ENCODE results near the gene HSD3B7. TPM values are rescaled to one million over a fixed set of nuclear protein-coding genes. Genes with fewer than 3 reads are reported as not detected.

Gene HSD3B7
- total RNA-seq, 1 donor from 2014 or later: 22.9 TPM

GRCh38 chr16:30967795-30968194, 17.2 kb upstream of the HSD3B7 start:
- TF ChIP-seq CTCF (conservative IDR thresholded peaks at IDR 0.05; ENCODE audit: low read depth, low read length): no peak
- DNase-seq (ENCODE audit: low read depth): no peak

GRCh38 chr16:30969246-30969842, 15.7 kb upstream of the HSD3B7 start:
- H3K4me3 ChIP-seq (ENCODE audit: low read depth, low read length): no peak overlapping the region
- DNase-seq (ENCODE audit: low read depth): no peak
- no peak for TF ChIP-seq CTCF (conservative IDR thresholded peaks at IDR 0.05; ENCODE audit: low read depth, low read length)

More at GRCh38 chr16:30967795-30968194, 17.2 kb upstream of the HSD3B7 start:
- no peak overlapping the region for H3K4me3 ChIP-seq (ENCODE audit: low read depth, low read length)

GRCh38 chr16:30971298-30971697, 13.7 kb upstream of the HSD3B7 start:
- no peak for TF ChIP-seq CTCF (conservative IDR thresholded peaks at IDR 0.05; ENCODE audit: low read depth, low read length)
- no peak for DNase-seq (ENCODE audit: low read depth)
- no peak overlapping the region for H3K4me3 ChIP-seq (ENCODE audit: low read depth, low read length)

GRCh38 chr16:30972872-30973271, 12.1 kb upstream of the HSD3B7 start:
- DNase-seq (ENCODE audit: low read depth): no peak
- no peak for TF ChIP-seq CTCF (conservative IDR thresholded peaks at IDR 0.05; ENCODE audit: low read depth, low read length)
- H3K4me3 ChIP-seq (ENCODE audit: low read depth, low read length): no peak overlapping the region

GRCh38 chr16:30974348-30974747, 10.7 kb upstream of the HSD3B7 start:
- TF ChIP-seq CTCF (conservative IDR thresholded peaks at IDR 0.05; ENCODE audit: low read depth, low read length): no peak
- no peak overlapping the region for H3K4me3 ChIP-seq (ENCODE audit: low read depth, low read length)
- DNase-seq (ENCODE audit: low read depth): no peak

GRCh38 chr16:30976486-30976885, 8.5 kb upstream of the HSD3B7 start:
- no peak for DNase-seq (ENCODE audit: low read depth)
- no peak overlapping the region for H3K4me3 ChIP-seq (ENCODE audit: low read depth, low read length)
- TF ChIP-seq CTCF (conservative IDR thresholded peaks at IDR 0.05; ENCODE audit: low read depth, low read length): no peak

- TF ChIP-seq CTCF (conservative IDR thresholded peaks at IDR 0.05; ENCODE audit: low read depth, low read length): peak; percentile 50
- DNase-seq (ENCODE audit: low read depth): no peak
- H3K4me3 ChIP-seq (ENCODE audit: low read depth, low read length): no peak overlapping the region
These were observed 7.5 kb upstream of the HSD3B7 start for GRCh38 chr16:30977502-30977901.
